Brain microvascular endothelial cell (primary cell): Measurements from ENCODE around the gene GASK1A.
A peak's percentile ranks its signal among the peaks of the same experiment; 100 is the strongest.

Experiments used
- DNase-seq: peaks from one replicate; pipeline ENCODE4 v3.0.0-alpha.2; 2020
- H3K27ac ChIP-seq: fragments of 250-450 bp; sonication (Bioruptor Pico); 2 replicates; pipeline ENCODE4 v1.5.1; 2020; ENCODE audit warnings: mild to moderate bottlenecking, moderate library complexity
- H3K27me3 ChIP-seq: fragments of 250-450 bp; sonication (Bioruptor Pico); replicated peaks from 2 replicates; pipeline ENCODE4 v1.5.1; 2020; ENCODE audit warnings: mild to moderate bottlenecking
- H3K36me3 ChIP-seq: fragments of 250-450 bp; sonication (Bioruptor Pico); replicated peaks from 2 replicates; pipeline ENCODE4 v1.5.1; 2020; ENCODE audit warnings: mild to moderate bottlenecking
- H3K4me3 ChIP-seq: 2 replicates; pipeline ENCODE4 v1.5.1; 2011; ENCODE audit warnings: low read depth, mild to moderate bottlenecking, control low read depth, low read length, moderate library complexity
- in situ Hi-C: cut with HindIII; loops from 2 replicates; pipeline ENCODE4 v1.10.0; 2017; ENCODE audit warnings: low sequenced_read_pairs, low pct_ligation_motif_present
- TF ChIP-seq, protein P1 (sequence below): IDR thresholded peaks from 2 replicates; pipeline ENCODE4 v1.5.1; 2011; ENCODE audit warnings: low read depth, mild to moderate bottlenecking, moderate library complexity, low read length, control low read depth, inconsistent platforms; ENCODE audit errors: missing control alignments

Gene GASK1A

DNA sequence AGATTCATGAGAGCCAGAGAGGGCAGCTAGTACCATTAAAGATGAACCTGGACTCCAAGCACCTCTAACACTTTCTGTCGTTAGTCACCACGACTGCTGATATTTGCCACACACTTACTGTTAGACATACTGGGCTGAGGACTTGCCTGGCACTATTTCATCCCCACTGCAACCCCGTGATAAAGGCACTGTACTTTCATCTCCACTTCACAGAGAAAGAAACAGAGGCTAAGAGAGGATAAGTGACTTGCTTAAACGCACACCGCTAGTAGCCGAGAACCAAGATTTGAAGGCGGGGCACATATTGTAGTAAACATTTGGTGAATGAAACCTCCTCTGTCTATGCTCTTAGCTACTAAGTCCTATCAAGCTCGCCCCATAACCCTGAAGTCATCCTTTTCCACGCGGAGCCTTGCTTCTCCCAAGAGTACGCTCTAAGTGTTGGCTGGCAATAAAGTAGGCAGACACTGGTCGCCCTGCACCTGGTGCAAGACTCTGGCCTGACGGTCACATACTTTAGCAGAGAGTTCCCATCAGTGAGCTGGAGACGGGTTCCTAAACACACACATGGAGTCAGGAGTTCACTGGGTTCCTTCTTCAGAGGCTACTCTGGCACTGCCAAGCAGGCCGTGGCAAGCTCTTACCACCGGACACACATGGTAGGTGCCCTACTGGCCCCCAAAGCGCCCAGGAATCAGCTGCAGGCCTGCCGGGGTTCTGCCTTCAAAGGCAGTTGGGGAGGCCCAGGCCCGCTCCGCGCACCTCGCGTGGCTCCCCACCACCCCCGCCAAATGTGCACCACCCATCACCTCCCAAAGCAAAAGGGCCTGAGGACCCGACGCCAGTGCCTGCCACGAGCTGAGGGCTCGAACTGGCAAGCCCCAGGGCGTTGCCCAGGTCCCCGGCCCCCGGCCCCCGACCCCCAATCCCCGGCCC is 125.8 kb downstream of the GASK1A start:
- TF ChIP-seq, protein P1, sequence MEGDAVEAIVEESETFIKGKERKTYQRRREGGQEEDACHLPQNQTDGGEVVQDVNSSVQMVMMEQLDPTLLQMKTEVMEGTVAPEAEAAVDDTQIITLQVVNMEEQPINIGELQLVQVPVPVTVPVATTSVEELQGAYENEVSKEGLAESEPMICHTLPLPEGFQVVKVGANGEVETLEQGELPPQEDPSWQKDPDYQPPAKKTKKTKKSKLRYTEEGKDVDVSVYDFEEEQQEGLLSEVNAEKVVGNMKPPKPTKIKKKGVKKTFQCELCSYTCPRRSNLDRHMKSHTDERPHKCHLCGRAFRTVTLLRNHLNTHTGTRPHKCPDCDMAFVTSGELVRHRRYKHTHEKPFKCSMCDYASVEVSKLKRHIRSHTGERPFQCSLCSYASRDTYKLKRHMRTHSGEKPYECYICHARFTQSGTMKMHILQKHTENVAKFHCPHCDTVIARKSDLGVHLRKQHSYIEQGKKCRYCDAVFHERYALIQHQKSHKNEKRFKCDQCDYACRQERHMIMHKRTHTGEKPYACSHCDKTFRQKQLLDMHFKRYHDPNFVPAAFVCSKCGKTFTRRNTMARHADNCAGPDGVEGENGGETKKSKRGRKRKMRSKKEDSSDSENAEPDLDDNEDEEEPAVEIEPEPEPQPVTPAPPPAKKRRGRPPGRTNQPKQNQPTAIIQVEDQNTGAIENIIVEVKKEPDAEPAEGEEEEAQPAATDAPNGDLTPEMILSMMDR = no peak
- in situ Hi-C loops = no loop called here
- no peaks in the 10 kb centered on the region for H3K27me3 ChIP-seq
- peak overlapping the region; percentile 73 for H3K4me3 ChIP-seq
- H3K27ac ChIP-seq = no peak overlapping the region
- DNase-seq = no peak
- no peaks in the 10 kb centered on the region for H3K36me3 ChIP-seq

DNA sequence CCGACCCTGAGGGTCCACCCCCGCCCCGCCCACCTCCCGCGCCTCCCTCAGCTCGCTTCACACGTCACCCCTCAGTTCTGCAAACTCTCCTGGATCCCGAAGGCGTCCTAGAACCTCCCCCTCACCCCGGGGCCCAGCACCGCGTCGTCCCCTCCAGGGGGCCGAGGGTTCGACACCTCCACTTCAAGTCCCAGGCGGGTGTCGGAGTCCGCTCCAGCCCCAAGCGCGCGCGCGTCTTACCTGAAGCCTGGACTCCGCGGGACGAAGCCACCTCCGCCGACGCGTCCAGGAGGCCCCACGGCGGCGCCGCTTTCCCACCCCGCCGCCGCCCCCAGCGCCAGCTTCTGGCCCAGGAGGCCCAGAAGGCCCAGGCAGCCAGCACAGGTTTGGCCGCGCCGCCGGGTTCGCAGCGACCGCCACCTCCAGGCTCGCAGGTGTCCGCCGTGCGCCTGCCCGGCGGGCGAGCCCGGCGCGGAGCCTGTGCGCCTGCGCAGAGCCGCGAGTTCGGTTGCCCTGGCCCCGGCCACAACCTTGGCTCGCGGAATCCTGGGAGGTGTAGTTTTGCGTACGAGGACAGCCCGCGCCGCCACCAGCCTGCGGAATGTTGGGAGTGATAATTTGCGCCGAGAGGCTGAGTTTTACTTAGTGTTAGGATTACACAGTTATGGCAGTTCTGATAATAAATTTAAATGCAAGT is 126.6 kb downstream of the GASK1A start, which contains the start of gene POMGNT2:
POMGNT2 (minus strand) TSS at position 484 of the 697 bp plus-strand sequence. CDS start 24,648 bp downstream, outside the sequence.
- TF ChIP-seq, protein P1 = no peak
- peak; percentile 70 for DNase-seq
- in situ Hi-C loops = no loop called here
- Histone ChIP-seq H3K27ac (no peak within 1 kb of the TSS), H3K36me3 (no peaks in the 10 kb centered on the region), H3K4me3 (peak within 1 kb of the TSS; percentile 73), H3K27me3 (no peaks in the 10 kb centered on the region)

DNA sequence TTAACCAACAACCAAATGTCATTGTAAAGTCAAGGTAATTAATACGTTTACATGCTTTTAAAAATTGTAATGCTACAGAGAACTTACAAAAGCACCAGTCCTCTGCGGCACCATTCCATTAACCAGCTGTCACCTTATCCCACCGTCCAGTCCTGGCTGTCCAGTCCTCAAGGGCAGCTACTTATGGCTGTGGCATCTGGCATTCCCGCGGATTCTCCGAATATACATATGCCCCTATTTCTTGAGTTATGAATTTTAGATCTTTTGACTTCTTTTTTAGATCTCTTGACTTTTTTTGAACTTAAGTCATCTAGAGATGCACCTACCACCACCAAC is 127.2 kb downstream of the GASK1A start:
- TF ChIP-seq, protein P1 = no peak
- peak overlapping the region; percentile 73 for H3K4me3 ChIP-seq

More for the DNA sequence above, 127.2 kb downstream of the GASK1A start:
- DNase-seq = no peak
- H3K36me3 ChIP-seq = no peaks in the 10 kb centered on the region
- H3K27ac ChIP-seq = no peak overlapping the region
- no peaks in the 10 kb centered on the region for H3K27me3 ChIP-seq
- in situ Hi-C loops = no loop called here
